Lung (tissue), 12 donors: ENCODE results near the gene ZNF841. TPM values are rescaled to one million over a fixed set of nuclear protein-coding genes. Genes with fewer than 3 reads are reported as not detected.
"Not testable (repeated sequence)": the region's sequence is repeated elsewhere in the genome, so short reads cannot be mapped to it uniquely, and the experiment has no call there.

Experiments used
- ATAC-seq: fragments of 200-7000 bp; cut with Tn5 transposase; one replicate; pipeline ENCODE4 v1.9.1; 2020; ENCODE audit warnings: moderate number of reproducible peaks; ENCODE audit not compliant: insufficient read depth, low FRiP score
- DNase-seq, 3 donors: peaks; one replicate each; pipeline ENCODE4 v3.0.0-alpha.2; 2013 to 2017
- H3K27ac ChIP-seq, 2 donors: one replicate each; pipeline ENCODE4 v1.5.1; 2013; ENCODE audit warnings: mild to moderate bottlenecking in 2 of 2, moderate library complexity in 2 of 2, control low read depth in 1 of 2, inconsistent platforms in 1 of 2, low read depth in 1 of 2, low read length in 1 of 2
- H3K27me3 ChIP-seq, 3 donors: one replicate each; pipeline ENCODE4 v1.5.1; 2013; ENCODE audit warnings: low read length in 2 of 3; ENCODE audit not compliant: control insufficient read depth in 3 of 3, insufficient read depth in 3 of 3
- H3K36me3 ChIP-seq, 4 donors: one replicate each; pipeline ENCODE4 v1.5.1; 2013; ENCODE audit warnings: low read length in 4 of 4, mild to moderate bottlenecking in 1 of 4, moderate library complexity in 1 of 4; ENCODE audit not compliant: control insufficient read depth in 4 of 4, insufficient read depth in 4 of 4
- H3K4me1 ChIP-seq, 5 donors: one replicate each; pipeline ENCODE4 v1.5.1; 2013; ENCODE audit warnings: low read length in 5 of 5, mild to moderate bottlenecking in 2 of 5, moderate library complexity in 1 of 5; ENCODE audit not compliant: control insufficient read depth in 5 of 5, insufficient read depth in 5 of 5
- H3K4me3 ChIP-seq: one replicate; pipeline ENCODE4 v1.5.1; 2013; ENCODE audit warnings: mild to moderate bottlenecking, control low read depth, moderate library complexity
- H3K9ac ChIP-seq, 2 donors: one replicate each; pipeline ENCODE4 v1.5.1; 2013; ENCODE audit warnings: low read length in 2 of 2, control low read depth in 1 of 2; ENCODE audit not compliant: insufficient read depth in 1 of 2
- H3K9me3 ChIP-seq, 4 donors: one replicate each; pipeline ENCODE4 v1.5.1; 2013; ENCODE audit warnings: low read length in 3 of 4, mild to moderate bottlenecking in 1 of 4, moderate library complexity in 1 of 4; ENCODE audit not compliant: control insufficient read depth in 4 of 4, insufficient read depth in 3 of 4
- WGBS, 2 donors: extraction: QIAGEN DNeasy Blood & Tissue Kit; methylation state at CpG; one replicate each; pipeline ENCODE4 v1.1.7; 2013; 5-methylcytosine and 5-hydroxymethylcytosine counted together
- polyA plus RNA-seq, 2 donors: library from polyadenylated mRNA; stranded (reverse); fragments of 200-250 nt; gene quantifications; one replicate each; pipeline ENCODE4 v1.2.1, GENCODE V29; 2013
- total RNA-seq, 2 donors: library from RNA; depleted of rRNA in 1 of 2; stranded (reverse); fragments of >200 nt in 1 of 2; gene quantifications; one replicate each; pipeline ENCODE4 v1.2.1, GENCODE V29; 2014 to 2021
- TF ChIP-seq, protein P1 (sequence below): IDR thresholded peaks from 2 replicates; pipeline ENCODE4 v1.5.1; 2012; ENCODE audit warnings: mild to moderate bottlenecking; ENCODE audit errors: control extremely low read depth, extremely low read depth
- donor health status: control.
- donor health status: control.
- donor health status: Bipolar disorder and iron deficiency.
- donor health status: healthy.
- donor health status: DM: yes; HTN: yes; CAD: no.

The ZNF841 gene
- total and polyA plus RNA-seq, 4 donors = 5.5 to 30.4 (median 15.8) TPM

DNA sequence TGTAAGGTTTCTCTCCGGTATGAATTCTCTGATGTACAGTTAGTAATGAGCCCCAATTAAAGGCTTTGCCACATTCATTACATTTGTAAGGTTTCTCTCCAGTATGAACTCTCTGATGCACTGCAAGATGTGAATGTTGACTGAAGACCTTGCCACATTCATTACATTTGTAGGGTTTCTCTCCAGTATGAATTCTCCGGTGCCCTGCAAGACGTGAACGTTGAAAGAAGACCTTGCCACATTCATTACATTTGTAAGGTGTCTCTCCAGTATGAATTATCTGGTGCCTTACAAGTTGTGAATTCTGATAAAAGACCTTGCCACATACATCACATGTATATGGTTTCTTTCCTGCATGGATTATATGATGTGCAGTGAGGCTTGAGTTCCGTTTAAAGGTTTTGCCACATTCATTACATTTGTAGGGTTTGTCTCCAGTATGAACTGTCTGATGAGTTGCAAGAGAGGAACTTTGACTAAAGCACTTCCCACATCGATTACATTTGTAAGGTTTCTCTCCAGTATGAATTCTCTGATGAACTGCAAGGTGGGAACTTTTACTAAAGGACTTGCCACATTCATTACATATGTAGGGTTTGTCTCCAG, 29.2 kb downstream of the ZNF841 start:
- no peaks in the 10 kb centered on the region for H3K27me3 ChIP-seq
- TF ChIP-seq, protein P1, sequence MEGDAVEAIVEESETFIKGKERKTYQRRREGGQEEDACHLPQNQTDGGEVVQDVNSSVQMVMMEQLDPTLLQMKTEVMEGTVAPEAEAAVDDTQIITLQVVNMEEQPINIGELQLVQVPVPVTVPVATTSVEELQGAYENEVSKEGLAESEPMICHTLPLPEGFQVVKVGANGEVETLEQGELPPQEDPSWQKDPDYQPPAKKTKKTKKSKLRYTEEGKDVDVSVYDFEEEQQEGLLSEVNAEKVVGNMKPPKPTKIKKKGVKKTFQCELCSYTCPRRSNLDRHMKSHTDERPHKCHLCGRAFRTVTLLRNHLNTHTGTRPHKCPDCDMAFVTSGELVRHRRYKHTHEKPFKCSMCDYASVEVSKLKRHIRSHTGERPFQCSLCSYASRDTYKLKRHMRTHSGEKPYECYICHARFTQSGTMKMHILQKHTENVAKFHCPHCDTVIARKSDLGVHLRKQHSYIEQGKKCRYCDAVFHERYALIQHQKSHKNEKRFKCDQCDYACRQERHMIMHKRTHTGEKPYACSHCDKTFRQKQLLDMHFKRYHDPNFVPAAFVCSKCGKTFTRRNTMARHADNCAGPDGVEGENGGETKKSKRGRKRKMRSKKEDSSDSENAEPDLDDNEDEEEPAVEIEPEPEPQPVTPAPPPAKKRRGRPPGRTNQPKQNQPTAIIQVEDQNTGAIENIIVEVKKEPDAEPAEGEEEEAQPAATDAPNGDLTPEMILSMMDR = no peak
- no peak for ATAC-seq
- H3K36me3 ChIP-seq = peaks cover 42 to 79% (median 62%) of the 10 kb centered on the region in 4 donors
- no peak overlapping the region for H3K4me3 ChIP-seq
- H3K9ac ChIP-seq = no peak overlapping the region
- peaks cover 39 to 64% (median 47%) of the 10 kb centered on the region in 4 donors for H3K9me3 ChIP-seq
- no peak for DNase-seq
- WGBS, 2 donors = 97 to 98% methylated on average over 6 of the region's 6 CpGs
- no peaks in the 10 kb centered on the region for H3K4me1 ChIP-seq
- no peak overlapping the region for H3K27ac ChIP-seq

DNA sequence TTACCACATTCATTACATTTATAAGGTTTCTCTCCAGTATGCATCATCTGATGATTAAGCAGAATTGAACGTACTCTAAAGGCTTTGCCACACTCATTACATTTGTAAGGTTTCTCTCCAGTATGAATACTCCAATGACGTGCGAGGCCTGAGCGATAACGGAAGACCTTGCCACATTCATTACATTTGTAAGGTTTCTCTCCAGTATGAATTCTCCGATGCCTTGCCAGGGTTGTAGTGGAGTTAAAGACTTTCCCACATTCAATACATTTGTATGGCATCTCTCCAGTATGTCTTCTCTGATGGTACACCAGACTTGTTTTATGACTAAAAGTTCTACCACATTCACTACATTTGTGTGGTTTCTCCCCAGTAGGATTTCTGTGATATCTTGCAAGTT, 30.2 kb downstream of the ZNF841 start:
- Histone ChIP-seq H3K4me3 (no peak overlapping the region), H3K27me3 (no peaks in the 10 kb centered on the region), H3K36me3 (peaks cover 39 to 69% (median 55%) of the 10 kb centered on the region in 4 donors), H3K9ac (no peak overlapping the region), H3K4me1 (no peaks in the 10 kb centered on the region), H3K27ac (no peak overlapping the region), H3K9me3 (peaks cover 32 to 65% (median 48%) of the 10 kb centered on the region in 4 donors)
- 97 to 98% methylated on average over 6 of the region's 6 CpGs for WGBS, 2 donors
- ATAC-seq (no peak), DNase-seq (no peak)
- TF ChIP-seq, protein P1 = no peak

DNA sequence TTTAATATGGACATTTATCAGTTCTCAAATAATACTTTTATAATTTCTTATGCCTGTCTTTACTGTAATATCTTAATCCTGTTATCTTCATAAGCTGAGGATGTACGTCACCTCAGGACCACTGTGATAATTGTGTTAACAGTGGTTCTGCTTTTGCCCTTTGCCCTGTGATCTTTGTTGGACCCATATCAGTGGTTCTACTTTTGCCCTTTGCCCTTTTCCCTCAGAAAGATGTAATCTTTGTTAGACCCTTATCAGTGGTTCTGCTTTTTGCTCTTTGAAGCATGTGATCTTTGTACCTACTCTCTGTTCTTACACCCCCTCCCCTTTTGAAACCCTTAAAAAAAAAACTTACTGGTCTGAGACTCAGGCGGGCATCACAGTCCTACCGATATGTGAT, 39.1 kb downstream of the ZNF841 start:
- not testable (repeated sequence) for H3K27ac ChIP-seq, H3K4me1 ChIP-seq, ATAC-seq, H3K4me3 ChIP-seq, DNase-seq, H3K27me3 ChIP-seq, H3K9ac ChIP-seq, H3K36me3 ChIP-seq
- peaks cover 1 to 29% (median 15%) of the 10 kb centered on the region in 4 donors for H3K9me3 ChIP-seq
- 98% methylated on average over 3 of the region's 3 CpGs for WGBS, 2 donors

DNA sequence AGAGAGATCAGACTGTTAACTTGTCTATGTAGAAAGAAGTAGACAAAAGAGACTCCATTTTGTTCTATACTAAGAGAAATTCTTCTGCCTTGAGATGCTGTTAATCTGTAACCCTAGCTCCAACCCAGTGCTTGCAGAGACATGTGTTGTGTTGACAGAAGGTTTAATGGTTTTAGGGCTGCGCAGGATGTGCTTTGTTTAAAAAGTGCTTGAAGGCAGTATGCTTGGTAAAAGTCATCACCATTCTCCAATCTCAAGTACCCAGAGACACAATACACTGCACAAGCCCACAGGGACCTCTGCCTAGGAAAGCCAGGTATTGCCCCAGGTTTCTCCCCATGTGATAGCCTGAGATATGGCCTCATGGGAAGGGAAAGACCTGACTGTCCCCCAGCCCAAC, 43.8 kb downstream of the ZNF841 start:
- ATAC-seq, H3K4me1 ChIP-seq, H3K9ac ChIP-seq, H3K4me3 ChIP-seq, H3K27ac ChIP-seq, H3K36me3 ChIP-seq, H3K27me3 ChIP-seq, DNase-seq: not testable (repeated sequence)
- 38 to 95% methylated on average over 1 of the region's 1 CpG for WGBS, 2 donors
- H3K9me3 ChIP-seq = peaks cover 0 to 13% (median 5%) of the 10 kb centered on the region in 4 donors
